Liver (tissue), 9 donors: ENCODE results near the gene CDH15. TPM values are rescaled to one million over a fixed set of nuclear protein-coding genes. Genes with fewer than 3 reads are reported as not detected.
"Not testable (repeated sequence)": the region's sequence is repeated elsewhere in the genome, so short reads cannot be mapped to it uniquely, and the experiment has no call there.

ENCODE experiments used
- DNase-seq: peaks from one replicate; pipeline ENCODE4 v3.0.0-alpha.2; 2017; ENCODE audit warnings: low spot score
- H3K27ac ChIP-seq, 2 donors: one replicate each; pipeline ENCODE4 v1.7.0; 2013; ENCODE audit warnings: inconsistent platforms in 2 of 2, low read length in 2 of 2, control low read depth in 1 of 2, low read depth in 1 of 2, mild to moderate bottlenecking in 1 of 2
- H3K27me3 ChIP-seq, 4 donors: one replicate each; pipeline versions ENCODE4 v1.6.1 to v1.7.0; 2013; ENCODE audit warnings: low read length in 3 of 4, inconsistent platforms in 1 of 4, mild to moderate bottlenecking in 1 of 4, moderate library complexity in 1 of 4; ENCODE audit not compliant: control insufficient read depth in 4 of 4, insufficient read depth in 4 of 4
- H3K36me3 ChIP-seq, 4 donors: one replicate each; pipeline versions ENCODE4 v1.6.1 to v1.7.0; 2013; ENCODE audit warnings: low read length in 3 of 4, mild to moderate bottlenecking in 3 of 4, low read depth in 1 of 4, moderate library complexity in 1 of 4; ENCODE audit not compliant: control insufficient read depth in 4 of 4, insufficient read depth in 3 of 4
- H3K4me1 ChIP-seq, 4 donors: one replicate each; pipeline versions ENCODE4 v1.6.1 to v1.7.0; 2013; ENCODE audit warnings: low read length in 3 of 4, mild to moderate bottlenecking in 3 of 4, moderate library complexity in 1 of 4; ENCODE audit not compliant: control insufficient read depth in 4 of 4, insufficient read depth in 4 of 4
- H3K4me3 ChIP-seq, 3 donors: one replicate each; pipeline versions ENCODE4 v1.6.1 to v1.7.0; 2013; ENCODE audit warnings: low read length in 3 of 3, control low read depth in 1 of 3, low read depth in 1 of 3, mild to moderate bottlenecking in 1 of 3
- H3K9ac ChIP-seq, 2 donors: one replicate each; pipeline ENCODE4 v1.7.0; 2013; ENCODE audit warnings: low read length in 2 of 2, mild to moderate bottlenecking in 2 of 2, moderate library complexity in 2 of 2, control low read depth in 1 of 2, low read depth in 1 of 2
- H3K9me3 ChIP-seq, 4 donors: one replicate each; pipeline versions ENCODE4 v1.6.1 to v1.7.0; 2013; ENCODE audit warnings: low read length in 3 of 4; ENCODE audit not compliant: control insufficient read depth in 4 of 4
- ATF3 ChIP-seq: IDR thresholded peaks from 2 replicates; pipeline ENCODE4 v1.6.1; 2016; ENCODE audit warnings: antibody characterized with exemption
- CTCF ChIP-seq: fragments of 150-350 bp; IDR thresholded peaks from 2 replicates; pipeline ENCODE4 v1.5.1; 2017; ENCODE audit warnings: improper control_type of control experiment, low read depth, low read length; ENCODE audit not compliant: missing input control
- FOXA1 ChIP-seq: IDR thresholded peaks from 2 replicates; pipeline ENCODE4 v1.6.1; 2016; ENCODE audit warnings: antibody characterized with exemption
- FOXA2 ChIP-seq: IDR thresholded peaks from 2 replicates; pipeline ENCODE4 v1.6.1; 2016; ENCODE audit warnings: antibody characterized with exemption
- GABPA ChIP-seq, 2 donors: IDR thresholded peaks in 1 of 2; conservative IDR thresholded peaks in 1 of 2; 2 replicates each; pipeline ENCODE4 v1.6.1; 2016; ENCODE audit warnings: antibody characterized with exemption in 2 of 2, mild to moderate bottlenecking in 1 of 2, moderate library complexity in 1 of 2
- HNF4A ChIP-seq, 2 donors: conservative IDR thresholded peaks; 2 replicates each; pipeline ENCODE4 v1.6.1; 2016; ENCODE audit warnings: antibody characterized with exemption in 2 of 2, mild to moderate bottlenecking in 2 of 2
- JUND ChIP-seq, 2 donors: IDR thresholded peaks; 2 replicates each; pipeline ENCODE4 v1.6.1; 2016; ENCODE audit warnings: antibody characterized with exemption in 2 of 2
- MAX ChIP-seq: IDR thresholded peaks from 2 replicates; pipeline ENCODE4 v1.6.1; 2016; ENCODE audit warnings: antibody characterized with exemption
- NR2F2 ChIP-seq: IDR thresholded peaks from 2 replicates; pipeline ENCODE4 v1.6.1; 2016; ENCODE audit warnings: antibody characterized with exemption
- RAD21 ChIP-seq, 2 donors: IDR thresholded peaks; 2 replicates each; pipeline ENCODE4 v1.6.1; 2016; ENCODE audit warnings: antibody characterized with exemption in 2 of 2, mild to moderate bottlenecking in 2 of 2
- REST ChIP-seq: IDR thresholded peaks from 2 replicates; pipeline ENCODE4 v1.6.1; 2016; ENCODE audit warnings: antibody characterized with exemption, mild to moderate bottlenecking
- RXRA ChIP-seq, 2 donors: IDR thresholded peaks; 2 replicates each; pipeline ENCODE4 v1.6.1; 2017 to 2018; ENCODE audit warnings: antibody characterized with exemption in 2 of 2, mild to moderate bottlenecking in 1 of 2
- SP1 ChIP-seq: IDR thresholded peaks from 2 replicates; pipeline ENCODE4 v1.6.1; 2018; ENCODE audit warnings: antibody characterized with exemption, mild to moderate bottlenecking
- TAF1 ChIP-seq: conservative IDR thresholded peaks from 2 replicates; pipeline ENCODE4 v1.6.1; 2016; ENCODE audit warnings: antibody characterized with exemption, mild to moderate bottlenecking
- ZBTB33 ChIP-seq: IDR thresholded peaks from 2 replicates; pipeline ENCODE4 v1.6.1; 2016; ENCODE audit warnings: antibody characterized with exemption
- WGBS: extraction: QIAGEN DNeasy Blood & Tissue Kit; methylation state at CpG from one replicate; pipeline ENCODE4 v1.1.7; 2013; 5-methylcytosine and 5-hydroxymethylcytosine counted together
- polyA plus RNA-seq, 2 donors: library from polyadenylated mRNA; stranded (reverse) in 1 of 2; unstranded in 1 of 2; fragments of 200-250 nt in 1 of 2; fragments of >200 nt in 1 of 2; fragmentation: Nextera tagmentation in 1 of 2; extraction: Ambion mirVana in 1 of 2; gene quantifications; one replicate each; pipeline versions ENCODE4 v1.2.1 to v1.2.3, GENCODE V29; 2013 to 2015
- total RNA-seq, 2 donors: library from RNA; depleted of rRNA; stranded (reverse); fragments of >200 nt; gene quantifications; one replicate each; pipeline ENCODE4 v1.2.3, GENCODE V29; 2014
- donor health status: healthy.
- donor health status: healthy.
- donor health status: healthy.
- donor health status: healthy.
- donor health status: healthy.

CDH15 gene
- total and polyA plus RNA-seq, 4 donors = 0.12 TPM; not detected in 3

- no peak for TF ChIP-seq TAF1
Observed at GRCh38 chr16:89187770-89188392, 16.3 kb downstream of the CDH15 start (continued).

- not testable (repeated sequence) for H3K9me3 ChIP-seq, H3K4me1 ChIP-seq, H3K4me3 ChIP-seq, H3K9ac ChIP-seq, H3K27ac ChIP-seq, DNase-seq, H3K27me3 ChIP-seq, H3K36me3 ChIP-seq
- WGBS = 93% methylated on average over 25 of the region's 25 CpGs
Observed at GRCh38 chr16:89188471-89189357, 17.2 kb downstream of the CDH15 start.

GRCh38 chr16:89189358-89190025 lies 17.9 kb downstream of the CDH15 start:
- TF ChIP-seq RAD21 (IDR thresholded peaks at IDR 0.05) (no peak), SP1 (no peak), RXRA (IDR thresholded peaks at IDR 0.05) (no peak), HNF4A (conservative IDR thresholded peaks at IDR 0.05) (no peak), GABPA (IDR thresholded peaks at IDR 0.05 in 1 of 2, conservative IDR thresholded peaks at IDR 0.05 in 1 of 2) (no peak), NR2F2 (no peak), ZBTB33 (no peak), JUND (IDR thresholded peaks at IDR 0.05) (no peak), FOXA1 (no peak), MAX (no peak), ATF3 (no peak), REST (no peak), FOXA2 (no peak), TAF1 (no peak), CTCF (no peak)
- WGBS = 68% methylated on average over 14 of the region's 14 CpGs
- no peaks in the 10 kb centered on the region for H3K27me3 ChIP-seq
- H3K4me3 ChIP-seq = no peak overlapping the region
- no peak overlapping the region for H3K9ac ChIP-seq
- H3K9me3 ChIP-seq = no peaks in the 10 kb centered on the region
- no peak overlapping the region for H3K27ac ChIP-seq
- no peaks in the 10 kb centered on the region for H3K36me3 ChIP-seq
- no peak for DNase-seq
- peaks cover 0 to 5% (median 4%) of the 10 kb centered on the region in 4 donors for H3K4me1 ChIP-seq
